Measurements from ENCODE around the gene TUBB2A.

TUBB2A gene

DNA sequence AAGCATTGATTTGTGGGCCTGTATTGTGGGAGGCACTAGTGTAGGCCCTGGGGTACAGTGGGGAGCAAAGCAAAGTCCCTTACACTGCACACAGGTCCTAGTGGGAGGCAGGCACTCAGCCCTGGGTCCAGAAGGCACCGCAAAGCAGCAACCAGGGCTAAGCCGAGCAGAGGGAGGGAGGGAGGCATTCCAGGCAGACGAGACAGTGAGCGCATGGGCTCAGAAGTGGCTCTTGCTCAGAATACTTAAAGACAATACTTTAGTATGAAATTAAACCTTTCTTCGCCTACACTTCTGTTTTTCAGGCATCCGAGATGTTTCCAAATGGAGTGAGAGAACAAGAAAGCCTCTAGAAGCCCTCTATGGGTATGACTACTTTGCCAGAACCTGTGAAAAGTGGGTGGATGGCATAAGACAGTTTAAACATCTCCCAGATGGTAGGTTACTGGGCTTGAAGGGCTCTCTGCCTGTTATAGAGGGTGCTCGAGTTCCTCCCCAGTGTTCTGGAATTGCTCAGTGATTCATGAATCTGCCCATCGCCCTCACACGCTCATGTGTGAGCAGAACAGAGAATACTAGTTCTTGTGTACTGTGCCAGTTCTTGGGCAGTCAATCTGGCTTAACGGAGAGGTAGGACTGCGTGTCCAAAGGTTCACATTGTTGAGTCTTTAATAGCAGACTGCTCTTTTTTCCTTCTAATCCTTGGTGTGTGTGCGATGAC lies 20.1 kb downstream of the TUBB2A start:
- H3K27me3 ChIP-seq (ENCODE audit: control insufficient read depth, insufficient read depth, low read length) = no peaks in the 10 kb centered on the region
- H3K9ac ChIP-seq (ENCODE audit: low read length) = no peak overlapping the region
- peaks cover 83% of the 10 kb centered on the region for H3K36me3 ChIP-seq (ENCODE audit: control insufficient read depth, insufficient read depth, low read length)
- H3K9me3 ChIP-seq (ENCODE audit: control insufficient read depth, insufficient read depth, low read depth, low read length) = no peaks in the 10 kb centered on the region
- H3K4me3 ChIP-seq (ENCODE audit: low read depth, low read length) = no peak overlapping the region
- no peak overlapping the region for H3K27ac ChIP-seq (ENCODE audit: low read depth, low read length)
- peaks cover 6% of the 10 kb centered on the region for H3K4me1 ChIP-seq (ENCODE audit: control insufficient read depth, insufficient read depth, low read length)

DNA sequence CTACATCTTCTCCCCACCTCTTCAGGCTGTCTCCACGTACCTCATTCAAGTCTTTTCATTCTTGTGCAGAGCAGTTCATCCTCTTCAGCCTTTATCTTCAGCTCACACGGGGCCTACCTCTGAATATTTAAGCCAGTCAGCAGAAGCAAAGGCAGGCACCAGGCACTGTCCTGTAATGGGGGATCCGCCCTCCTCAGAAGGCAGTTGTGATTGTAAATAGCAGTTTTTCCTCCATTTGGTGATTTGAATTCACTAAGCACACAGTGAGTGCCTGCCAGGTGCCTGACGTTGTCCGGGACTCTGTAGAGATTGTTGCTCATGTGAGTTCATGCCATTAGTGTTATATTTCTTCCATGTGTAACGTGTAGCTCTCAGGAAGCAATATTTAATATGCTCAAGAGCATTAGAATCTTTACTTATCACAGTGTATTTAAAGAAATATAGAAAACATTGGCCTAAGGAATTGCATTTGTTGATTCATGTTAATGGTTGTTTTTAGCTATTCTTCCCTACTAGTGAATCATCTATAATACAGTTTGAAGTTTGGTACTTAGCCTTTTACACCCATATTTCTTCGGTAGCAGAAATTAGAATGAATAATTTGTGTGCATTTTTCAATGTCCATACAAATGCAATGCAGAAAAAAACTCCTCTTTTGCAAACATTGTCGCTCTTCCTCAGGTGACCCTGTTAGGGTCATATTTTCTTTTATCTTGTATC lies 20.9 kb downstream of the TUBB2A start:
- Histone ChIP-seq H3K4me3 (ENCODE audit: low read depth, low read length) (no peak overlapping the region), H3K27me3 (ENCODE audit: control insufficient read depth, insufficient read depth, low read length) (no peaks in the 10 kb centered on the region), H3K27ac (ENCODE audit: low read depth, low read length) (no peak overlapping the region), H3K4me1 (ENCODE audit: control insufficient read depth, insufficient read depth, low read length) (peaks cover 6% of the 10 kb centered on the region), H3K9ac (ENCODE audit: low read length) (peak overlapping the region; percentile 29), H3K9me3 (ENCODE audit: control insufficient read depth, insufficient read depth, low read depth, low read length) (no peaks in the 10 kb centered on the region), H3K36me3 (ENCODE audit: control insufficient read depth, insufficient read depth, low read length) (peaks cover 91% of the 10 kb centered on the region)

GRCh38 chr6:3135668-3136291 lies 21.6 kb downstream of the TUBB2A start:
- Histone ChIP-seq H3K27me3 (ENCODE audit: control insufficient read depth, insufficient read depth, low read length) (no peaks in the 10 kb centered on the region), H3K36me3 (ENCODE audit: control insufficient read depth, insufficient read depth, low read length) (peaks cover 92% of the 10 kb centered on the region), H3K4me3 (ENCODE audit: low read depth, low read length) (no peak overlapping the region), H3K9ac (ENCODE audit: low read length) (peak overlapping the region; percentile 29), H3K27ac (ENCODE audit: low read depth, low read length) (no peak overlapping the region), H3K9me3 (ENCODE audit: control insufficient read depth, insufficient read depth, low read depth, low read length) (no peaks in the 10 kb centered on the region), H3K4me1 (ENCODE audit: control insufficient read depth, insufficient read depth, low read length) (peaks cover 6% of the 10 kb centered on the region)

DNA sequence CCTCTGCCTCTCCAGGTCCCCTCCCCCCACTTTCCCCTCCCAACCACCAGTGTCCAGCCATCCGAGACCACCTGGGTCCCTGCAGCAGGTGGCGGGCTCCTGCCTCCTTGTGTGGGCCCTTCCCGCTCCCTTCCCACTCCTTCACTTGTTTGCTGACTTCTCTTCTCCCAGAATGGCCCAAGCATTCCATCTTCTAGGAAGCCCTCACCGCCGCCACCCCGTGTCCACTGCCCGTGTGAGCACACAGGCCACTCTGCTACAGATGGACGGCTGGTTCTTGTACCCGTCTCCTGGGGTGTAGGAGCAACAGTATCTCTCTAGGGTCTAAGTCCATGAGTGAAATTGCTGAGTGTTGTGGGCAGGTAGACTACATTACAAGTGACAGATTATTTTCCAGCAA lies 23.8 kb downstream of the TUBB2A start:
- Histone ChIP-seq H3K27me3 (ENCODE audit: control insufficient read depth, insufficient read depth, low read length) (no peaks in the 10 kb centered on the region), H3K9me3 (ENCODE audit: control insufficient read depth, insufficient read depth, low read depth, low read length) (no peaks in the 10 kb centered on the region), H3K4me3 (ENCODE audit: low read depth, low read length) (no peak overlapping the region), H3K36me3 (ENCODE audit: control insufficient read depth, insufficient read depth, low read length) (peaks cover 92% of the 10 kb centered on the region), H3K9ac (ENCODE audit: low read length) (no peak overlapping the region), H3K27ac (ENCODE audit: low read depth, low read length) (no peak overlapping the region), H3K4me1 (ENCODE audit: control insufficient read depth, insufficient read depth, low read length) (peaks cover 6% of the 10 kb centered on the region)

DNA sequence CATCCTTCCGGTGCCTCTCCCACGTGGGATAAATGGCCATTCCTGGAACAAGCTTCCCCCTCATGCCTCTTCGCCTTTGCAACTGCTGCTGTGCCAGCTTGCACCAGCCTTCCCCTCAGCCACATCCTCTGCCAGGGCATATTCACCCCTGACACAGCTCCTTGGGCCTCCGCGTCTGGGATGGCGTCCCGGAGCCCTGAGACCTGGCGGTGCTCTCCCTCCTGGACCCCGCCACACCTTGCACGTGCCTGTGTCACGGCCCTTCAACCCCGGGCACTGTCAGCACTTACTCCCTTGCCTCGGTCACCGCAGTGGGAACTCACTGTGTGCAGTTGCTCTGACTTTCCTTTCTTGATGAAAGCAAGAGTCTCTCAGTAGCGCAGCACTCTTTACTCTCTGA lies 25.6 kb downstream of the TUBB2A start:
- Histone ChIP-seq H3K27ac (ENCODE audit: low read depth, low read length) (no peak overlapping the region), H3K4me3 (ENCODE audit: low read depth, low read length) (no peak overlapping the region), H3K4me1 (ENCODE audit: control insufficient read depth, insufficient read depth, low read length) (peaks cover 6% of the 10 kb centered on the region), H3K9me3 (ENCODE audit: control insufficient read depth, insufficient read depth, low read depth, low read length) (no peaks in the 10 kb centered on the region), H3K9ac (ENCODE audit: low read length) (no peak overlapping the region), H3K27me3 (ENCODE audit: control insufficient read depth, insufficient read depth, low read length) (no peaks in the 10 kb centered on the region), H3K36me3 (ENCODE audit: control insufficient read depth, insufficient read depth, low read length) (peaks cover 86% of the 10 kb centered on the region)

GRCh38 chr6:3128356-3129108 lies 28.8 kb downstream of the TUBB2A start:
- Histone ChIP-seq H3K9ac (ENCODE audit: low read length) (no peak overlapping the region), H3K4me1 (ENCODE audit: control insufficient read depth, insufficient read depth, low read length) (no peaks in the 10 kb centered on the region), H3K36me3 (ENCODE audit: control insufficient read depth, insufficient read depth, low read length) (peaks cover 62% of the 10 kb centered on the region), H3K4me3 (ENCODE audit: low read depth, low read length) (no peak overlapping the region), H3K27ac (ENCODE audit: low read depth, low read length) (no peak overlapping the region), H3K9me3 (ENCODE audit: control insufficient read depth, insufficient read depth, low read depth, low read length) (no peaks in the 10 kb centered on the region), H3K27me3 (ENCODE audit: control insufficient read depth, insufficient read depth, low read length) (no peaks in the 10 kb centered on the region)

GRCh38 chr6:3125815-3126214 lies 31.5 kb downstream of the TUBB2A start:
- H3K4me1 ChIP-seq (ENCODE audit: control insufficient read depth, insufficient read depth, low read length) = no peaks in the 10 kb centered on the region; the same call in 1 of the 2 replicates
- no peak overlapping the region for H3K9ac ChIP-seq (ENCODE audit: low read length)
- no peak overlapping the region for H3K4me3 ChIP-seq (ENCODE audit: low read depth, low read length)
- H3K9me3 ChIP-seq (ENCODE audit: control insufficient read depth, insufficient read depth, low read depth, low read length) = no peaks in the 10 kb centered on the region
- H3K36me3 ChIP-seq (ENCODE audit: control insufficient read depth, insufficient read depth, low read length) = peaks cover 36% of the 10 kb centered on the region
- no peak overlapping the region for H3K27ac ChIP-seq (ENCODE audit: low read depth, low read length)
- H3K27me3 ChIP-seq (ENCODE audit: control insufficient read depth, insufficient read depth, low read length) = no peaks in the 10 kb centered on the region

GRCh38 chr6:3124667-3125066 lies 32.7 kb downstream of the TUBB2A start:
- Histone ChIP-seq H3K36me3 (ENCODE audit: control insufficient read depth, insufficient read depth, low read length) (peaks cover 24% of the 10 kb centered on the region), H3K9me3 (ENCODE audit: control insufficient read depth, insufficient read depth, low read depth, low read length) (no peaks in the 10 kb centered on the region), H3K4me3 (ENCODE audit: low read depth, low read length) (no peak overlapping the region), H3K27me3 (ENCODE audit: control insufficient read depth, insufficient read depth, low read length) (no peaks in the 10 kb centered on the region), H3K4me1 (ENCODE audit: control insufficient read depth, insufficient read depth, low read length) (no peaks in the 10 kb centered on the region; the same call in 1 of the 2 replicates), H3K9ac (ENCODE audit: low read length) (no peak overlapping the region), H3K27ac (ENCODE audit: low read depth, low read length) (no peak overlapping the region)

- peaks cover 6% of the 10 kb centered on the region; the same call in 1 of the 2 replicates for H3K36me3 ChIP-seq (ENCODE audit: control insufficient read depth, insufficient read depth, low read length)
- H3K4me1 ChIP-seq (ENCODE audit: control insufficient read depth, insufficient read depth, low read length) = peaks cover 5% of the 10 kb centered on the region
- no peak overlapping the region for H3K9ac ChIP-seq (ENCODE audit: low read length)
- no peaks in the 10 kb centered on the region for H3K27me3 ChIP-seq (ENCODE audit: control insufficient read depth, insufficient read depth, low read length)
- no peak overlapping the region for H3K27ac ChIP-seq (ENCODE audit: low read depth, low read length)
- no peaks in the 10 kb centered on the region for H3K9me3 ChIP-seq (ENCODE audit: control insufficient read depth, insufficient read depth, low read depth, low read length)
- no peak overlapping the region for H3K4me3 ChIP-seq (ENCODE audit: low read depth, low read length)
These were observed 34.5 kb downstream of the TUBB2A start for GRCh38 chr6:3122823-3123182.

- H3K4me1 ChIP-seq (ENCODE audit: control insufficient read depth, insufficient read depth, low read length) = peaks cover 12% of the 10 kb centered on the region
- H3K27ac ChIP-seq (ENCODE audit: low read depth, low read length) = no peak overlapping the region
- no peak overlapping the region for H3K9ac ChIP-seq (ENCODE audit: low read length)
These were observed 36.6 kb downstream of the TUBB2A start for GRCh38 chr6:3120765-3121089.

More at GRCh38 chr6:3120765-3121089, 36.6 kb downstream of the TUBB2A start:
- H3K4me3 ChIP-seq (ENCODE audit: low read depth, low read length) = no peak overlapping the region
- H3K9me3 ChIP-seq (ENCODE audit: control insufficient read depth, insufficient read depth, low read depth, low read length) = no peaks in the 10 kb centered on the region
- no peaks in the 10 kb centered on the region for H3K27me3 ChIP-seq (ENCODE audit: control insufficient read depth, insufficient read depth, low read length)
- H3K36me3 ChIP-seq (ENCODE audit: control insufficient read depth, insufficient read depth, low read length) = no peaks in the 10 kb centered on the region

Measured in HUES6 (cell line).